HG03025 (cell line): ENCODE measurements around the gene COBL.

Experiments
- ATAC-seq: cut with Tn5 transposase; IDR thresholded peaks from one replicate; pipeline ENCODE4 v1.9.1; 2021; ENCODE audit warnings: mild to moderate bottlenecking, moderate library complexity; ENCODE audit not compliant: unreplicated experiment, low FRiP score

The COBL gene

GRCh38 chr7:51236470-51237132 lies 80.0 kb downstream of the COBL start:
- ATAC-seq: no peak

- ATAC-seq: no peak
These were observed 80.9 kb downstream of the COBL start for GRCh38 chr7:51235593-51236313.

GRCh38 chr7:51234609-51235308 lies 81.8 kb downstream of the COBL start:
- no peak for ATAC-seq

GRCh38 chr7:51234139-51234538 lies 82.5 kb downstream of the COBL start:
- no peak for ATAC-seq

DNA sequence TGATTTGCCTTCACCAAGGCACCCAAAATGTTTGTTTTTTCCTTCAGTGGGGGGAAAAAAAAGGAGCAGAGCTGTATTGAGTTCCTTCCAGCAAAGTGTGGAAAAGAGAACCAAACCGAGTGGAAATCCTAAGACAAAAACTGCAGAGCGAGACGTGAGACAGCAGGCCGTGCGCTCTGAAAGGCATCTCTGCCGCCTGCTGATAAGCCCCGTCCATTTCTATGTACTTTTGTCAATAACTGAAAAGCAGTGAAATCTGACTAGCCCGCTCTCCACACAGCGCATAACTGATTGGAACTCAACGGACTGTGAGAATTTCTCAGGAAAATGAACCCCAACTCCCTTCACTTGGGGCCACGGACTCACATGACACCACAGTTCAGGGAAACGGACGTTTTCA lies 83.2 kb downstream of the COBL start:
- no peak for ATAC-seq

DNA sequence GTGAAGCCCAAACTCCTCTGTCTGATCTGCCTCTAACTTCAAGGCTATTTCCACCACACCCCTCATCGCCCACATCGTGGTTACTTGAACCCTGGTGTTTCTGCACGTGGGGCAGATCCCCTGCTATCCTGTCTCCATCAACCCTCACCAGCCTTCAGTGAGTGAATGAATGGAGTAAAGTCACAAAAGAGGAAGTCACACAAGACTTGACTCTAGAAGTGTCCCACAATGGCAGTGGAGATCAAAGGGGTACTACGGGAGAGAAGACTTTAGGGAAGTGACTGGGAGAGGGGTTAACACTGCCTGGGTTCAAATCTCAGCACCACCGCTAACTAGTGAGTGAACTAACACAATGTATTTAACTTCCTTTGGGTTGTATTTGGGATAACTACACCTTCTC lies 85.9 kb downstream of the COBL start:
- ATAC-seq: no peak

- ATAC-seq: no peak
These were observed 86.3 kb downstream of the COBL start for GRCh38 chr7:51230324-51230625.

GRCh38 chr7:51229620-51230323 lies 86.8 kb downstream of the COBL start:
- no peak for ATAC-seq

DNA sequence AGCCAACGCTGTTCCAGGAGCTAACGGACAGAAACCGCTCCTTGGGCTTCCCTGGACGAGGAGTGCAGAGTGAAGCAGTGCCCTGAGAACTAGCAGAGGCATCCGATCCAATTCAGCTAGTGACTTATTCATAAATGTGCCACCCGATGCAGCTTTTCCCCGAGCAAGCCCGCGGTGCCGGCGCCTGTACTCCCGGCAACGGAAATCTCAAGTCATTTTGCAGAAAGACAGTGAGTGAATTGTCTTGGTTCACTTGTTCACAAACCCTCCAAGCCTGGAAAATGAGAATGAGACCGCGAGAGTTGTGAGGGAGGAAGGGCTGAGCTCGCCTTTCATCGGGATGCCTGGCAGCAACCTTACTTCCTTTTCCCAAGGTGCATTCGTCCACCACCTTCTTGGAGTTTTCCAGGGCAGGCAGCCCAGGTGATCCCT lies 87.5 kb downstream of the COBL start:
- ATAC-seq: no peak

DNA sequence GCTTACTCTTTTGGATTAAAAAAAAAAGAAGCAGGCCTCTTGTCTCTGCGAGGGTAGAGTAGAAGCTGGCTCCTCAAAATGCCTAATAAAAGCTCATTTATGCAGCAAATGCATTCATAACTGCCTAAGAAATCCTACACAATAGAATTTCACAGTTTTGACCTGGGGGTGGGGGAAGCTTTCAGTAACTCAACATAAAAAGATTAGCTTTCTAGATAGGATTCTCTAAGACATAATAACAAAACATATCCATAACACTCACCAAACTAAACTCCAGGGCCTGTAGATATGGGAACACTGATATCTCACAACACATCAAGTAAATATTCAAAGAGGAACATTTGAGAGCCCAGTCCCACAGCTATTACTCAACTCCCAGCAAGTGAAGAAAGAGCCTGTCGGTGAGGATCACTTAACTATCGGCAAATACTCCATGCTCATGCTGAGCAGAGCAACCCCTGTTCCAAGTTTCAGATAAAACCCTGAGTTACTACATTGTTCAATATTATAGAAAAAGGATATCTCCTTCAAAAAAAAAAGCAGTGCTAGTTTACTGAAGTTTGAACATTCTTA lies 88.1 kb downstream of the COBL start:
- ATAC-seq: no peak

DNA sequence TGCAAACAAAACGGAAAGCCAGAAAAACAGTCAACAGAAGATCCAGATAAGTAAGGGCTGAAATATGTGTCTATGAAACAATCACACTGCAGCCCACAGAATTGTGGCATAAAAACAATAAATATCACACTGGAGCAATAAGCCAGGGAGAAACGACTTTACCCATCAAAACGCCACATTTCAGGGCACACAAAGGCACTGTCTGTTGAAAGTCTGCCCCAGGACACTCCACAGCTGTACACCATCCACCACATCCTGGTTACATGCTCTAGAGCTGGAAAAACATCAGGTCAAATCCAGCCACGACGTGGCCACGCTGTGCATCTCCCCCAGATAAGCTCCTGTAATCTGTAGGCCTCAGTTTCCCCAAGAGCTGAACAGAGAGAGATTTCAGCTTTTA lies 88.7 kb downstream of the COBL start:
- ATAC-seq: no peak

- ATAC-seq: no peak
These were observed 89.6 kb downstream of the COBL start for GRCh38 chr7:51226916-51227535.

- ATAC-seq: no peak
These were observed 90.4 kb downstream of the COBL start for GRCh38 chr7:51226063-51226755.

GRCh38 chr7:51224811-51225595 lies 91.6 kb downstream of the COBL start:
- no peak for ATAC-seq

- ATAC-seq: no peak
These were observed 93.1 kb downstream of the COBL start for GRCh38 chr7:51223505-51223904.

GRCh38 chr7:51222916-51223315 lies 93.7 kb downstream of the COBL start:
- no peak for ATAC-seq

GRCh38 chr7:51220226-51220625 lies 96.4 kb downstream of the COBL start:
- no peak for ATAC-seq

- no peak for ATAC-seq
These were observed 97.2 kb downstream of the COBL start for GRCh38 chr7:51219261-51219988.
